OCI-LY7 (cell line): ENCODE measurements around the gene ZNF746.

ENCODE experiments used
- CTCF ChIP-seq: fragments of 200-600 bp; sonication (generic); conservative IDR thresholded peaks from 2 replicates; pipeline ENCODE4 v1.5.1; 2014; ENCODE audit warnings: mild to moderate bottlenecking, antibody characterized with exemption, low read length, moderate library complexity, mixed read lengths
- EZH2phosphoT487 ChIP-seq: fragments of 200-600 bp; sonication (generic); IDR thresholded peaks from 2 replicates; pipeline ENCODE4 v1.6.1; 2018; ENCODE audit warnings: low read depth, borderline replicate concordance, mild to moderate bottlenecking, mixed run types, antibody characterized with exemption, low read length, moderate library complexity, mixed read lengths

GRCh38 chr7:149462101-149462520, 35.5 kb downstream of the ZNF746 start:
- TF ChIP-seq CTCF = no peak
- no peak for TF ChIP-seq EZH2phosphoT487
